Body of pancreas (tissue), 4 donors: ENCODE measurements around the gene ATE1. TPM values are rescaled to one million over a fixed set of nuclear protein-coding genes. Genes with fewer than 3 reads are reported as not detected.

Experiments used
- ATAC-seq: fragments of 150-250 bp; one replicate; pipeline ENCODE4 v1.9.1; 2016
- DNase-seq, 4 donors: peaks; one replicate each; pipeline ENCODE4 v3.0.0-alpha.2; 2019
- H3K27ac ChIP-seq, 4 donors: fragments of 200-600 bp; sonication (generic); 1 replicate in 3 of 4; 2 replicates in 1 of 4; pipeline versions ENCODE4 v1.5.1 to v1.6.1; 2016 to 2019; ENCODE audit warnings: mild to moderate bottlenecking in 1 of 4, mixed read lengths in 1 of 4, moderate library complexity in 1 of 4
- H3K27me3 ChIP-seq, 2 donors: fragments of 200-600 bp; sonication (generic); one replicate each; pipeline ENCODE4 v1.6.0; 2016; ENCODE audit warnings: mild to moderate bottlenecking in 1 of 2
- H3K36me3 ChIP-seq, 2 donors: fragments of 200-600 bp; sonication (generic); replicated peaks in 1 of 2; 2 replicates each; pipeline ENCODE4 v1.5.1; 2016; ENCODE audit warnings: low read depth in 2 of 2; ENCODE audit not compliant: insufficient read depth in 1 of 2
- H3K4me1 ChIP-seq: fragments of 200-600 bp; sonication (generic); one replicate; pipeline ENCODE4 v1.6.0; 2016
- H3K4me3 ChIP-seq, 2 donors: fragments of 200-600 bp; sonication (generic); 1 replicate in 1 of 2; 2 replicates in 1 of 2; pipeline ENCODE4 v1.5.1; 2016 to 2019
- H3K9me3 ChIP-seq, 3 donors: fragments of 200-600 bp; sonication (generic); 1 replicate in 2 of 3; 2 replicates in 1 of 3; pipeline ENCODE4 v1.5.1; 2016
- POLR2A ChIP-seq, 3 donors: fragments of 450-650 bp; IDR thresholded peaks; one replicate each; pipeline ENCODE4 v1.6.1; 2016; ENCODE audit warnings: antibody characterized with exemption in 3 of 3, mild to moderate bottlenecking in 2 of 3
- WGBS, 2 donors: methylation state at CpG; one replicate each; pipeline ENCODE4 v1.1.5; 2017; 5-methylcytosine and 5-hydroxymethylcytosine counted together
- intact Hi-C: fragments of 100-400 bp; cut with DNase I; formaldehyde crosslinking; loops from one replicate; pipeline ENCODE4 v1.15.1; 2023
- total RNA-seq, 2 donors: library from RNA; depleted of rRNA; stranded (reverse); fragments of >200 nt; gene quantifications; one replicate each; pipeline ENCODE4 v1.1.0, GENCODE V29; 2016
- TF ChIP-seq, protein P1 (sequence below), 7 experiments: fragments of 450-650 bp in 4 of 7; fragments of 200-600 bp in 3 of 7; sonication (generic) in 3 of 7; IDR thresholded peaks; one replicate each; pipeline ENCODE4 v1.5.1; 2016 to 2019; ENCODE audit warnings: antibody characterized with exemption in 7 of 7

Gene ATE1
- total RNA-seq, 2 donors from 2014 or later: 15.0 to 19.8 TPM

DNA sequence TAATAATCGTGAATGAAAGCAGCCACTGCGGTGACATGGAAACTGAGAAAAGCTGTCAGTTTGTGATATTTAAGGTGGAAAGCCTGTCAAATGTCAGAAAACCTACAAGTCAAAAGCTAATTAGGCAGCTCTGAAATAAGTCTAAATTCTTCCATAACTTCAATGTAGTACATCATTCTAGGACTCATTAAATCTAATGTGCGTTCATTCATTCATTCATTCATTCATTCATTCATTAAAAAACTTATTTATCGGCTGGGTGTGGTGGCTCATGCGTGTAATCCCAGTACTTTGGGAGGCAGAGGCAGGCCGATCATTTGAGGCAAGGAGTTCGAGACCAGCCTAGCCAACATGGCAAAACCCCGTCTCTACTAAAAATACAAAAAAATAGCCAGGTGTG is 79.7 kb downstream of the ATE1 start:
- no peaks in the 10 kb centered on the region for H3K9me3 ChIP-seq
- WGBS, 2 donors: 75 to 86% methylated on average over 8 of the region's 8 CpGs
- no peaks in the 10 kb centered on the region for H3K36me3 ChIP-seq
- no peak for DNase-seq
- no peaks in the 10 kb centered on the region for H3K27me3 ChIP-seq
- H3K4me1 ChIP-seq: no peaks in the 10 kb centered on the region
- no peak overlapping the region for H3K4me3 ChIP-seq
- intact Hi-C loops: no loop called here
- no peak overlapping the region for H3K27ac ChIP-seq
- no peak for TF ChIP-seq POLR2A (IDR thresholded peaks at IDR 0.05)
- TF ChIP-seq, protein P1, sequence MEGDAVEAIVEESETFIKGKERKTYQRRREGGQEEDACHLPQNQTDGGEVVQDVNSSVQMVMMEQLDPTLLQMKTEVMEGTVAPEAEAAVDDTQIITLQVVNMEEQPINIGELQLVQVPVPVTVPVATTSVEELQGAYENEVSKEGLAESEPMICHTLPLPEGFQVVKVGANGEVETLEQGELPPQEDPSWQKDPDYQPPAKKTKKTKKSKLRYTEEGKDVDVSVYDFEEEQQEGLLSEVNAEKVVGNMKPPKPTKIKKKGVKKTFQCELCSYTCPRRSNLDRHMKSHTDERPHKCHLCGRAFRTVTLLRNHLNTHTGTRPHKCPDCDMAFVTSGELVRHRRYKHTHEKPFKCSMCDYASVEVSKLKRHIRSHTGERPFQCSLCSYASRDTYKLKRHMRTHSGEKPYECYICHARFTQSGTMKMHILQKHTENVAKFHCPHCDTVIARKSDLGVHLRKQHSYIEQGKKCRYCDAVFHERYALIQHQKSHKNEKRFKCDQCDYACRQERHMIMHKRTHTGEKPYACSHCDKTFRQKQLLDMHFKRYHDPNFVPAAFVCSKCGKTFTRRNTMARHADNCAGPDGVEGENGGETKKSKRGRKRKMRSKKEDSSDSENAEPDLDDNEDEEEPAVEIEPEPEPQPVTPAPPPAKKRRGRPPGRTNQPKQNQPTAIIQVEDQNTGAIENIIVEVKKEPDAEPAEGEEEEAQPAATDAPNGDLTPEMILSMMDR (IDR thresholded peaks at IDR 0.05): no peak
- no peak for ATAC-seq

GRCh38 chr10:121846555-121846954 is 81.3 kb downstream of the ATE1 start:
- H3K27me3 ChIP-seq: no peaks in the 10 kb centered on the region
- no peaks in the 10 kb centered on the region for H3K36me3 ChIP-seq
- intact Hi-C loops: no loop called here
- H3K9me3 ChIP-seq: no peaks in the 10 kb centered on the region
- no peak overlapping the region for H3K4me3 ChIP-seq
- 81 to 89% methylated on average over 2 of the region's 2 CpGs for WGBS, 2 donors
- no peak overlapping the region for H3K27ac ChIP-seq
- DNase-seq (no peak), ATAC-seq (no peak)
- TF ChIP-seq, protein P1 (IDR thresholded peaks at IDR 0.05): no peak
- TF ChIP-seq POLR2A (IDR thresholded peaks at IDR 0.05): no peak
- no peaks in the 10 kb centered on the region for H3K4me1 ChIP-seq

GRCh38 chr10:121845044-121845784 is 82.6 kb downstream of the ATE1 start:
- Histone ChIP-seq H3K4me1 (no peaks in the 10 kb centered on the region), H3K27ac (no peak overlapping the region), H3K4me3 (no peak overlapping the region), H3K9me3 (no peaks in the 10 kb centered on the region), H3K36me3 (no peaks in the 10 kb centered on the region), H3K27me3 (no peaks in the 10 kb centered on the region)
- ATAC-seq (no peak), DNase-seq (no peak)
- 92 to 95% methylated on average over 3 of the region's 3 CpGs for WGBS, 2 donors
- no peak for TF ChIP-seq POLR2A (IDR thresholded peaks at IDR 0.05)
- TF ChIP-seq, protein P1 (IDR thresholded peaks at IDR 0.05): no peak
- intact Hi-C loops: no loop called here

DNA sequence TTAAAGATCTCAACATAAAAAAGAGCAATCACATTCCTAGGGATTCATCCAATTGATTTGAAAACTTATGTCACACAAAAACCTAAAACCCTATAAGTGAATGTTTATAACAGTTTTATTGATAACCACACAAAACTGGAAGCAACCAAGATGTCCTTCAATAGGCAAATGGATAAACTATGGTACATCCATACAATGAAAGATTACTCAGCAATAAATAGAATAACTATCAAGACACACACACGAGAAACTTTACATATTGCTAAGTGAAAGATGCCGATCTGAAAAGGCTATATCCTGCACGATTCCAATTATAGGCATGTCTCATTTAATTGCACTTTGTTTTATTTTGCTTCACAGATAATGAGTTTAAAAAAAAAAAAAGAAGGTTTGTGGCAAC is 83.3 kb downstream of the ATE1 start:
- no peaks in the 10 kb centered on the region for H3K36me3 ChIP-seq
- 63 to 64% methylated on average over 3 of the region's 3 CpGs for WGBS, 2 donors
- DNase-seq (no peak), ATAC-seq (no peak)
- H3K4me1 ChIP-seq: no peaks in the 10 kb centered on the region
- H3K27me3 ChIP-seq: no peaks in the 10 kb centered on the region
- H3K4me3 ChIP-seq: no peak overlapping the region
- H3K9me3 ChIP-seq: no peaks in the 10 kb centered on the region
- intact Hi-C loops: no loop called here
- TF ChIP-seq, protein P1 (IDR thresholded peaks at IDR 0.05): no peak
- TF ChIP-seq POLR2A (IDR thresholded peaks at IDR 0.05): no peak
- H3K27ac ChIP-seq: no peak overlapping the region

GRCh38 chr10:121843379-121843778 is 84.5 kb downstream of the ATE1 start:
- Histone ChIP-seq H3K27ac (no peak overlapping the region), H3K27me3 (no peaks in the 10 kb centered on the region), H3K4me1 (peaks cover 4% of the 10 kb centered on the region), H3K36me3 (no peaks in the 10 kb centered on the region), H3K4me3 (no peak overlapping the region), H3K9me3 (no peaks in the 10 kb centered on the region)
- 68 to 74% methylated on average over 2 of the region's 2 CpGs for WGBS, 2 donors
- intact Hi-C loops: no loop called here
- DNase-seq: no peak
- ATAC-seq: no peak
- no peak for TF ChIP-seq POLR2A (IDR thresholded peaks at IDR 0.05)
